Gastrocnemius medialis (tissue), 4 donors: ENCODE measurements around the gene WDR6.

ENCODE experiments used
- POLR2A ChIP-seq, 2 donors: fragments of 450-650 bp; IDR thresholded peaks; one replicate each; pipeline ENCODE4 v1.6.1; 2017; ENCODE audit warnings: antibody characterized with exemption in 2 of 2, mild to moderate bottlenecking in 2 of 2, moderate library complexity in 2 of 2
- TF ChIP-seq, protein P1 (sequence below), 5 experiments: fragments of 450-650 bp in 3 of 5; fragments of 200-600 bp in 2 of 5; sonication (generic) in 2 of 5; IDR thresholded peaks in 4 of 5; conservative IDR thresholded peaks in 1 of 5; 1 replicate in 4 of 5; 2 replicates in 1 of 5; pipeline ENCODE4 v1.5.1; 2016 to 2019; ENCODE audit warnings: antibody characterized with exemption in 5 of 5, mild to moderate bottlenecking in 3 of 5, moderate library complexity in 3 of 5

DNA sequence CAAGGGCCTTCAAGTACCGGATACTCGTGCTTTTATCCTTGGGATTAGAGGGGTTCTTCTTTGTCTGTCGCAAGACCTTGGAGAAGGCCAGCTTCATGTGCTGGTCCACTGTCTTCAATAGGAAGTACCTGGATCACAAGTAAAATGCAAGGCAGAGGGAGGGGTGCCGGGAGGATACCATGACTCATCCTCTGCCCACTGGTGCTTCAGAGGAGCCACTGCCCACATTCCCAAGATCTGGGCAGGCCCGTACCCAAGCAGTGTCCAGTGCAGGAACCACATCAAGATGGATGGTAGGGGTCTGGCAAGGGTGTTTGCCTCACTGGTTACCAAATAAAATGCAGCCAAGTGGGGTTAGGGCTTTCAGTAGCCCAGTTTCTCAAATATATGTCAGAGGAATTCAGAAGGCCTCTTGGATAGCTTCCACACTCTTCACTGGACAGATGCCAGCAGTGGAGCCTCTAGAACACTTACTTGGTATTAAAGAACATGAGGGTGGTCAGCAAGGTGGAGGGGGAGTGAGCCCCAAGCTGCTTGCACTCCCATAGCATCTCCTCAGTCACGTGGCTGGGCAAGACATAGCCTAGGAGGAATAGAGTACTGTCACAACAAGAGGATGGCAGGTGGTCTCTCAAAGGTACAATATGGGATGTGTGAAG, 25.6 kb downstream of the WDR6 start:
- no peak for TF ChIP-seq POLR2A (IDR thresholded peaks at IDR 0.05)
- TF ChIP-seq, protein P1, sequence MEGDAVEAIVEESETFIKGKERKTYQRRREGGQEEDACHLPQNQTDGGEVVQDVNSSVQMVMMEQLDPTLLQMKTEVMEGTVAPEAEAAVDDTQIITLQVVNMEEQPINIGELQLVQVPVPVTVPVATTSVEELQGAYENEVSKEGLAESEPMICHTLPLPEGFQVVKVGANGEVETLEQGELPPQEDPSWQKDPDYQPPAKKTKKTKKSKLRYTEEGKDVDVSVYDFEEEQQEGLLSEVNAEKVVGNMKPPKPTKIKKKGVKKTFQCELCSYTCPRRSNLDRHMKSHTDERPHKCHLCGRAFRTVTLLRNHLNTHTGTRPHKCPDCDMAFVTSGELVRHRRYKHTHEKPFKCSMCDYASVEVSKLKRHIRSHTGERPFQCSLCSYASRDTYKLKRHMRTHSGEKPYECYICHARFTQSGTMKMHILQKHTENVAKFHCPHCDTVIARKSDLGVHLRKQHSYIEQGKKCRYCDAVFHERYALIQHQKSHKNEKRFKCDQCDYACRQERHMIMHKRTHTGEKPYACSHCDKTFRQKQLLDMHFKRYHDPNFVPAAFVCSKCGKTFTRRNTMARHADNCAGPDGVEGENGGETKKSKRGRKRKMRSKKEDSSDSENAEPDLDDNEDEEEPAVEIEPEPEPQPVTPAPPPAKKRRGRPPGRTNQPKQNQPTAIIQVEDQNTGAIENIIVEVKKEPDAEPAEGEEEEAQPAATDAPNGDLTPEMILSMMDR (IDR thresholded peaks at IDR 0.05 in 4 of 5, conservative IDR thresholded peaks at IDR 0.05 in 1 of 5): no peak
